Non-pigmented ciliary epithelial cell (primary cell): ENCODE data around the gene RBCK1.

ENCODE experiments used
- DNase-seq: peaks from one replicate; pipeline ENCODE4 v3.0.0-alpha.2; 2010; ENCODE audit warnings: low read depth

Gene RBCK1

DNA sequence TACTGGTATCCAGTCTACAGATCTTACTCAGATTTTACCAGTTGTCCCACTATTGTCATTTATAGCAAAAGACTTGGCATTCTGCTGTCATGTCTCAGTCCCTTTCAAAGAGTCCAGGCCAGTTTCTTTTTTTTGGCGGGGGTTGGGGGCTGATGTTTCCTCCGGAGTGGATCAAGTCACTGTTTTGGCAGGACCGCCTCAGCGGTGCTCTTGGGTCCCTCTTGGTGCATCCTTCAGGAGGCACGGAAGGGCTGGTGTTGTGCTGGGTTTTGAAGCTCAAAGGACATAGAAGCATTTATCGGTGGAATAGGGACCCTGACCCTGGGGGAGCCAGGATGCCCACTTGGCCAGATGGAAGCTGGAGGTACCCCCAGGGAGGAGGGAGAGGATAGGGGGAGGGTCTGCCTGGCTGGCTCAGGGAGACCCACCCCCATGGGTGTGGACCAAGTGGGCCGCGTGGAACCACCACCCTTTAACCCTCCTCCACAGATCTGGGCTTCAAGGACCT, 10.8 kb downstream of the RBCK1 start:
- DNase-seq: no peak

- DNase-seq: no peak
These were observed 11.6 kb downstream of the RBCK1 start for GRCh38 chr20:419556-420165.

DNA sequence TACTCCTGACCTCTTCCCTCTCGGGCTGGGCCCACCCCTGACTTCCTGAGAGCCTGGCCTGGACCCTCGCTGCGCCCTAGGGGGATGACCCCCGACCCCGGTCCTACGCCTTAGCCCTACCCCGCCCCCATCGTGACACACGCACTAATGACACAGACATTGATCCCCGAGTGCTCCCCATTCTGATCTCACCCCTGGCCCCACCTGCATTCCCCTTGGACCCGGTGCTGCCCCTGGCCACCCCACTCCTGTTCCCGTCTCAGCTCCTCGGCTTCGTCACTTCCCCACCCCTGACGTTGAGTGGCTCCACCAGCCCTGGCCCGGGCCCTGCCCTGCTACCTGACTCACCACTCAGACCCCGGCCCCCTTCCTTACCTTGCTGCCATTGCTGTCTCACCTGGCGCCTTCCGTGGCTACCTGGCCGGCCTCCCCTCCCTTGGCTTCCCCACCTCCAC, 12.1 kb downstream of the RBCK1 start:
- no peak for DNase-seq

GRCh38 chr20:420721-421574, 12.8 kb downstream of the RBCK1 start:
- no peak for DNase-seq

GRCh38 chr20:421685-422250, 13.7 kb downstream of the RBCK1 start:
- no peak for DNase-seq

- no peak for DNase-seq
These were observed 18.5 kb downstream of the RBCK1 start for GRCh38 chr20:426566-426965.

DNA sequence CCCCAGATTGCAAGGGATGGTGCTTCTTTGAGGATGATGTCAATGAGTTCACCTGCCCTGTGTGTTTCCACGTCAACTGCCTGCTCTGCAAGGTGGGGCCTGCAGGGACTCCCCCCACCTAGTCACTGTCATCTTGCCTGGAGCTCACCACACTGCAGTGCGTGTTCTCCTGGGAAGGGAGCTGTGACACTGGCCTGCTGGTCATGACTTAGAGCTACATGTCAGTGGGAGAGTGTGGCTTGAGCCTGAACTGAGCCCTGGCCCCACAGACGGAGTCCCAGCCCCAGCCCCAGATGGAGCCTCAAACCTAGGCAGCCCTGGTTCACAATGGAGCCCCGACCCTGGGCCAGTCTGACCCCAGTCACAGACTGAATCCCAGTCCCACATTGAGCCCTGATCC, 19.3 kb downstream of the RBCK1 start:
- DNase-seq: no peak

DNA sequence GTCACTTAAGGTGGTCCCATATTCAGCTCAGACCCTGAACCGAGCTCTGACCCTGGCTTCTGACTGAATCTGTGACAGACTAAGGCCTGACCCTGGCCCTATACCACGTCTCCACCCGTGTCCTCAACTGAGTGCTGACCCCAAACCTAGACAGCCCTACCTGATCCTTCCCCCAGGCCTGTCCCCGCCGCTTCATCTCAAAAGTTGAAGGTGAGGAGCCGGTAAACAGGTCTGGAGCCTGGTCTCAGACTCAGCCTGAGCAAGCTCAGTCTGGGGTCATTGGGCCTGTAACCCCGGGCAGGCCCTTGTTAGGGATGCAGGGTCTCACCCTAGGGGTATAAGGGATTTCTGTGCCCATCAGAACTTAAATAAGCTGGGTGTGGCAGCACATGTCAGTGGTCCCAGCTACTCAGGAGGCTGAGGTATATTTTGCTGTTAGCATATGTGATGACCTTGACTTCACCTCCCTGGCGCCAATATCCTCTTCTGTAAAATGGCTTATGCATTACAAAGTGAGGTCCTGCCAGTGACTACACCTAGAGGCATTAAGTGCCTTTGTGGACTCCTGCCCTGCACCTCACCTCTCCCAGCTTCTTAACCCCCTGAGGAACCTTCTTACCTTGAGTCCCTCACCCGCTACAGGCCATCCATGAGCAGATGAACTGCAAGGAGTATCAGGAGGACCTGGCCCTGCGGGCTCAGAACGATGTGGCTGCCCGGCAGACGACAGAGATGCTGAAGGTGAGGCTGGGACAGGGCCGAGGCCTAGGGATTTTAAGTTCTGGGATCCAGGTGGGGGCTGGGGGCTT, 20.0 kb downstream of the RBCK1 start:
- no peak for DNase-seq

- DNase-seq: no peak
These were observed 20.6 kb downstream of the RBCK1 start for GRCh38 chr20:428658-429200.

- no peak for DNase-seq
These were observed 22.2 kb downstream of the RBCK1 start for GRCh38 chr20:430091-430999.

GRCh38 chr20:431012-431904, 23.2 kb downstream of the RBCK1 start:
- DNase-seq: no peak

GRCh38 chr20:432208-432607, 24.1 kb downstream of the RBCK1 start:
- no peak for DNase-seq

DNA sequence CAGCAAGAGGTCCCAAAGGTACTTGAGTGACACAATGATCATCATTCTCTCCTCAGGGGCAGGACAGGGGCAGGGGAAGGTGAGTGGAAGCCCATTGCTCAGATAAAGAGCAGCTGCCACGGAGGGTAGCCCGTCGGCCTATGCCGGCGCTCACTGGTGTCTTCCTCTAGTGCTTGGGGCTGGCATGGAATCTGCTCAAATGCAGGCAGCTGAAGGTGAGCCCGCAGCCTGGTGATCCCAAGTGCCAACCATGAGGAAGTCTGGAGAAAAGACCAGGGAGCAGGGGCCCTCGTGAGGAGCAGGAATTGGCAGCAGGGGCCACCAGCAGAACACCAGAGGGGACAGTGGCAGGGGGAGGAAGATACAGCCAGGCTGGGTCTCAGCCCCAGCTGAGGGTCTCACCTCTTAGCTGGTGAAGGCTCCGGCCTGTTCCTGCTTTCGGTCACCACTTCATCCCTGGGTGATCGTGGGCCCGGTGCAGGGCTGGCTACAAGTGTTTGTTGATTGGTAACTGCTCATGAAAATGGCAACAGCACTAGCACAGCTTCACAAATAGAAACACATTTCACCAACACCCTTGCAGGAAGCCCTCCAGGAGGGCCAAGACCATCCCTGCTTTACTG, 24.7 kb downstream of the RBCK1 start:
- DNase-seq: no peak

DNA sequence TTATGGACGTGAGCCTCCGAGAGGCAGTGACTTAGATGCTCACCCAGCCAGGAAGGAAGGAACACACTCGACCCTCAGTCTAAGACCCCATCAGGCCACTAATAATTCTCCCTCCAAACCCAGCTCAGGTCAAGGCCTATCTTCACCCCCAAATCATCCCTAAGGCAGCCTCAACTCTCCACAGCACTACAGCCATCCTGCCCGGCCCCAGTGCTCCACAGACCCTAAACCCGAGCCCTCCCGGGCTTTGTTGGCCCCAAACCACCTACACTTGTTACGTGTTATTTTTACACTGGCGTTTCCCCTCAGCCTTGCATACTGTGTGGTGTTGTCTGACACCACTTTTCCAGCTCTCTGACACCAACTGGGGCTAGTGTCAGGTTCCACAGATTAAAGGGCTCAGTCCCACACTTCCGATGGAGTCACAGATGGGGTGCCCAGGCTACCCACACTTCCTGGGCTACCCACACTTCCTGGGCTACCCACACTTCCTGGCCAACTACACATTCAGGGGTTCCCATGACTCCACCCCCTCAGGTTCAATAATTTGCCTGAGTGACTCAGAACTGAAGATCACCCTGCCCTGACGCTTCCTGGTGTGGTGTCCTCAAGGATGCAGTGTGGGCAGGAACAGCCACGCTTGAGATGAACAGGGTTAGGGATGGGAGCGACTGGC, 25.3 kb downstream of the RBCK1 start:
- no peak for DNase-seq

DNA sequence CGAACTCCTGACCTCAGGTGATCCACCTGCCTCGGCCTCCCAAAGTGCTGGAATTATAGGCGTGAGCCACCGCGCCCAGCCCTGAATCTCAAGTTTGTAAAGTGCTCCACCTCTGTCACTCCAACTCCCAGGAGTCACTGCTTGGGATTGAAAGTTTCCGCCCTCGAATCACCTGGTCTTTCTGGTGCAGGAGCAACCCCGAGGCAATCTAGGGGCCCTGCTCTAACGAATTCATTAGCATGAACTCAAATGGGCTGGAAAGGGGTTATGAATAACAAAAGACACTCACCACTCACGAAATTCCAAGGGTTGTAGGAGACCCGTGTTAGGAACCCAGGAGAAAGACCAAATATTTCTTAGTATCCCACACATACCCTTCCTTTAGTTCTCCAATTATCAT, 26.1 kb downstream of the RBCK1 start:
- no peak for DNase-seq

- DNase-seq: no peak
These were observed 26.7 kb downstream of the RBCK1 start for GRCh38 chr20:434661-435419.

GRCh38 chr20:435558-435957, 27.5 kb downstream of the RBCK1 start:
- DNase-seq: no peak

DNA sequence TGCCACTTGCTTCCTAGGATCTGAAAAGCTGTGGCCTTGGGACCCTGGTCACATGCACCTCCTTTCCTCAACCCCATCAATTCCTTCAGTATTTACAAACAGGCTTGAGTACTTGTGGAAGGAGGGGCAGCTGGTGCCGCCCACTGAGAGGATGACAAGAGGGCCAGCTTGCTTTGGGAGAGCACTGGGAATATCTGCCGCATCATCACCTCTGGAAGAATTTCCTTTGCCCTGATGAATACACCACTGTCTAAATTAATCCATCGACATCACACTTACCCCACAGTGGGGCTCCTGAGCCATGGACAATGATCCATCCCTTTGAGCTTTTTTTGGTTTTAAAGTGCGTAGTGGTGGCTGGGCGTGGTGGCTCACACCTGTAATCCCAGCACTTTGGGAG, 28.4 kb downstream of the RBCK1 start:
- no peak for DNase-seq
